OCI-LY7 (cell line): ENCODE results near the gene ANKDD1A.

ENCODE experiments used
- EZH2phosphoT487 ChIP-seq: fragments of 200-600 bp; sonication (generic); IDR thresholded peaks from 2 replicates; pipeline ENCODE4 v1.6.1; 2018; ENCODE audit warnings: low read depth, borderline replicate concordance, mild to moderate bottlenecking, mixed run types, antibody characterized with exemption, low read length, moderate library complexity, mixed read lengths
- TF ChIP-seq, protein P1 (sequence below): fragments of 200-600 bp; sonication (generic); conservative IDR thresholded peaks from 2 replicates; pipeline ENCODE4 v1.5.1; 2014; ENCODE audit warnings: mild to moderate bottlenecking, antibody characterized with exemption, low read length, moderate library complexity, mixed read lengths

DNA sequence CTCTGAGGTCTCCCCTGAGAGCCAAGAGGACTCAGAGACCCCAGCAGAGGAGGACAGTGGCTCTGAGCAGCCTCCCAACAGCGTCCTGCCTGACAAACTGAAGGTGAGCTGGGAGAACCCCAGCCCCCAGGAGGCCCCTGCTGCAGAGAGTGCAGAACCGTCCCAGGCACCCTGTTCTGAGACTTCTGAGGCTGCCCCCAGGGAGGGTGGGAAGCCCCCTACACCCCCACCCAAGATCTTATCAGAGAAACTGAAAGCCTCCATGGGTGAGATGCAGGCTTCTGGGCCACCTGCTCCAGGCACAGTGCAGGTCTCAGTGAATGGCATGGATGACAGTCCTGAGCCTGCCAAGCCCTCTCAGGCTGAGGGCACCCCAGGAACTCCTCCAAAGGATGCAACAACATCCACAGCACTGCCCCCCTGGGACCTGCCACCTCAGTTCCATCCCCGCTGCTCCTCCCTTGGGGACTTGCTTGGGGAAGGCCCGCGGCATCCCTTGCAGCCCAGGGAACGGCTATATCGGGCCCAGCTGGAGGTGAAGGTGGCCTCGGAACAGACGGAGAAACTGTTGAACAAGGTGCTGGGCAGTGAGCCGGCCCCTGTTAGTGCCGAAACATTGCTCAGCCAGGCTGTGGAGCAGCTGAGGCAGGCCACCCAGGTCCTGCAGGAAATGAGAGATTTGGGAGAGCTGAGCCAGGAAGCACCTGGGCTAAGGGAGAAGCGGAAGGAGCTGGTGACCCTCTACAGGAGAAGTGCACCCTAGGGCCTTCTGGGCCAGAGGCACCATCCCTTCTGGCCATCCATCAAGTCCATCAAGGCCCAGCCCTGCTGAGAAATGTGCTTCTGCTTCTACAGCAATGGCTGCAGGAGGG is 46.3 kb upstream of the ANKDD1A start:
- TF ChIP-seq, protein P1, sequence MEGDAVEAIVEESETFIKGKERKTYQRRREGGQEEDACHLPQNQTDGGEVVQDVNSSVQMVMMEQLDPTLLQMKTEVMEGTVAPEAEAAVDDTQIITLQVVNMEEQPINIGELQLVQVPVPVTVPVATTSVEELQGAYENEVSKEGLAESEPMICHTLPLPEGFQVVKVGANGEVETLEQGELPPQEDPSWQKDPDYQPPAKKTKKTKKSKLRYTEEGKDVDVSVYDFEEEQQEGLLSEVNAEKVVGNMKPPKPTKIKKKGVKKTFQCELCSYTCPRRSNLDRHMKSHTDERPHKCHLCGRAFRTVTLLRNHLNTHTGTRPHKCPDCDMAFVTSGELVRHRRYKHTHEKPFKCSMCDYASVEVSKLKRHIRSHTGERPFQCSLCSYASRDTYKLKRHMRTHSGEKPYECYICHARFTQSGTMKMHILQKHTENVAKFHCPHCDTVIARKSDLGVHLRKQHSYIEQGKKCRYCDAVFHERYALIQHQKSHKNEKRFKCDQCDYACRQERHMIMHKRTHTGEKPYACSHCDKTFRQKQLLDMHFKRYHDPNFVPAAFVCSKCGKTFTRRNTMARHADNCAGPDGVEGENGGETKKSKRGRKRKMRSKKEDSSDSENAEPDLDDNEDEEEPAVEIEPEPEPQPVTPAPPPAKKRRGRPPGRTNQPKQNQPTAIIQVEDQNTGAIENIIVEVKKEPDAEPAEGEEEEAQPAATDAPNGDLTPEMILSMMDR: no peak
- TF ChIP-seq EZH2phosphoT487: no peak
